GM12873 (cell line): Measurements from ENCODE around the gene MAP4K4.

ENCODE experiments used
- CTCF ChIP-seq: IDR thresholded peaks from 2 replicates; pipeline ENCODE4 v1.5.1; 2012; ENCODE audit warnings: low read depth, mild to moderate bottlenecking, moderate library complexity, low read length, control low read depth; ENCODE audit not compliant: insufficient read depth; ENCODE audit errors: missing control alignments

MAP4K4 gene

GRCh38 chr2:101725038-101725437 lies 27.5 kb downstream of the MAP4K4 start:
- no peak for TF ChIP-seq CTCF

- TF ChIP-seq CTCF, result peak; percentile 53
Observed at GRCh38 chr2:101725515-101726192, 28.1 kb downstream of the MAP4K4 start.

GRCh38 chr2:101728865-101729264 lies 31.4 kb downstream of the MAP4K4 start:
- TF ChIP-seq CTCF, result no peak

GRCh38 chr2:101729521-101730190 lies 32.1 kb downstream of the MAP4K4 start:
- no peak for TF ChIP-seq CTCF

- TF ChIP-seq CTCF, result no peak
Observed at GRCh38 chr2:101731221-101732054, 33.9 kb downstream of the MAP4K4 start.

GRCh38 chr2:101732199-101732598 lies 34.7 kb downstream of the MAP4K4 start:
- no peak for TF ChIP-seq CTCF

GRCh38 chr2:101732773-101733256 lies 35.3 kb downstream of the MAP4K4 start:
- TF ChIP-seq CTCF, result no peak
